Gastroesophageal sphincter (tissue), 4 donors: ENCODE results near the gene S100A9. TPM values are rescaled to one million over a fixed set of nuclear protein-coding genes. Genes with fewer than 3 reads are reported as not detected.
"Not testable (repeated sequence)": the region's sequence is repeated elsewhere in the genome, so short reads cannot be mapped to it uniquely, and the experiment has no call there.

Source experiments
- ATAC-seq: fragments of 150-250 bp; one replicate; pipeline ENCODE4 v1.9.1; 2016; ENCODE audit warnings: mild to moderate bottlenecking, moderate library complexity
- H3K27ac ChIP-seq, 4 donors: fragments of 200-600 bp; sonication (generic) in 3 of 4; 1 replicate in 3 of 4; 2 replicates in 1 of 4; pipeline ENCODE4 v1.5.1; 2016 to 2019
- H3K27me3 ChIP-seq: fragments of 200-600 bp; sonication (generic); one replicate; pipeline ENCODE4 v1.5.1; 2019
- H3K36me3 ChIP-seq, 2 donors: fragments of 200-600 bp; sonication (generic); one replicate each; pipeline ENCODE4 v1.5.1; 2019; ENCODE audit warnings: control low read depth in 1 of 2
- H3K4me1 ChIP-seq, 3 donors: fragments of 200-600 bp; sonication (generic); 1 replicate in 2 of 3; 2 replicates in 1 of 3; pipeline ENCODE4 v1.5.1; 2016 to 2019; ENCODE audit warnings: control low read depth in 2 of 3
- H3K4me3 ChIP-seq, 2 donors: fragments of 200-600 bp; sonication (generic); one replicate each; pipeline ENCODE4 v1.5.1; 2019; ENCODE audit warnings: mild to moderate bottlenecking in 1 of 2, moderate library complexity in 1 of 2
- H3K9me3 ChIP-seq, 3 donors: fragments of 200-600 bp; sonication (generic); one replicate each; pipeline ENCODE4 v1.5.1; 2017 to 2019; ENCODE audit warnings: control low read depth in 2 of 3
- CTCF ChIP-seq, 4 experiments: fragments of 200-600 bp in 2 of 4; fragments of 450-650 bp in 2 of 4; sonication (generic) in 1 of 4; IDR thresholded peaks; one replicate each; pipeline ENCODE4 v1.5.1; 2017 to 2019; ENCODE audit warnings: antibody characterized with exemption in 4 of 4, mild to moderate bottlenecking in 2 of 4, moderate library complexity in 2 of 4
- EP300 ChIP-seq: sonication (generic); formaldehyde crosslinking; IDR thresholded peaks from one replicate; pipeline ENCODE4 v1.6.1; 2017; ENCODE audit warnings: antibody characterized with exemption, mild to moderate bottlenecking
- POLR2A ChIP-seq, 2 donors: fragments of 450-650 bp; IDR thresholded peaks; one replicate each; pipeline ENCODE4 v1.6.1; 2017; ENCODE audit warnings: antibody characterized with exemption in 2 of 2, mild to moderate bottlenecking in 2 of 2, moderate library complexity in 1 of 2
- POLR2AphosphoS5 ChIP-seq: sonication (generic); formaldehyde crosslinking; IDR thresholded peaks from one replicate; pipeline ENCODE4 v1.6.1; 2017; ENCODE audit warnings: antibody characterized with exemption
- WGBS, 2 donors: methylation state at CpG; one replicate each; pipeline ENCODE4 v1.1.5; 2018; ENCODE audit warnings: low coverage in 1 of 2; 5-methylcytosine and 5-hydroxymethylcytosine counted together
- total RNA-seq, 4 donors: library from RNA; depleted of rRNA; stranded (reverse); fragments of >200 nt; gene quantifications; one replicate each; pipeline ENCODE4 v1.1.0, GENCODE V29; 2016

Gene S100A9
- total RNA-seq, 4 donors from 2014 or later, result 65.3 to 2,906 (median 485) TPM

DNA sequence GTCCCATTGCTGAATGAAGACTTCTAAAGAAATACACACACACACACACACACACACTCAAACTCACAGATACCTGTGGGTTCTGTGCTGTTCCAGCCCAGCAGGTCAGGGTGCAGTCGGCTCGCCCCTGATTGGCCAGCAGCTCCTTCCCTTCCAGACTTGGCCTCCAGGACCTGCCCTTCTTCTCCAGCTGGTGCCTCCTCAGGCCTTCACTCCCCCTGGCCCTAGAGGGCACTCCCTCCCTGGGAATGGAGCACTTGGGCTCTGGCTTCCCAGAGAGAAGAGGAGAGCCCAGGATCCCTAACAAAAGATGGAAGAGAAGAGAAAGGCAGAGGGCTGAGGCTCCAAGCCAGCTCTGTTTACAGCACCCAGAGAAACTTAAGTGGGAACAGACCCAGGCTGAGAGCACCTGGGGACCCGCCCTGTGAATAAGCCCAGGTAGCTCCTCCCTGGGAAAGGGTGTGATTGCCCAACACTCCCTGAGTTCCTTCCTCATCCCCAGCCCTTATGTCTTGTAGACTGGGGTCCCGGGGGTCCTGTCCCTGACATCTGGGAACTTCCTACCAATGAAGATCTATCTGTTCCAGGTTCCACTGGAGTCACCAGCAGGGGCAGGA, 45.0 kb upstream of the S100A9 start, which contains the start of gene PGLYRP3:
PGLYRP3 (minus strand) TSS at position 383 of the 617 bp plus-strand sequence. CDS start 2,287 bp downstream, outside the sequence.
- WGBS, 2 donors, result 67% methylated on average over 3 of the region's 4 CpGs; no CpG with 5 or more reads in 1 of the 2 donors
- no peak within 1 kb of the TSS for H3K27ac ChIP-seq
- peaks cover 0 to 10% (median 0%) of the 10 kb centered on the region in 3 donors for H3K9me3 ChIP-seq
- no peaks in the 10 kb centered on the region for H3K4me1 ChIP-seq
- no peak for TF ChIP-seq CTCF (IDR thresholded peaks at IDR 0.05)
- no peak for TF ChIP-seq POLR2AphosphoS5
- no peak for TF ChIP-seq EP300
- no peak for TF ChIP-seq POLR2A (IDR thresholded peaks at IDR 0.05)
- H3K27me3 ChIP-seq, result peaks cover under 1% of the 10 kb centered on the region
- H3K4me3 ChIP-seq, result no peak within 1 kb of the TSS
- no peaks in the 10 kb centered on the region for H3K36me3 ChIP-seq
- no peak for ATAC-seq

GRCh38 chr1:153313288-153313687, 44.4 kb upstream of the S100A9 start:
- H3K27ac ChIP-seq, result no peak overlapping the region
- TF ChIP-seq CTCF (IDR thresholded peaks at IDR 0.05), result no peak
- TF ChIP-seq EP300, result no peak
- TF ChIP-seq POLR2AphosphoS5, result no peak
- no peak for TF ChIP-seq POLR2A (IDR thresholded peaks at IDR 0.05)
- no peaks in the 10 kb centered on the region for H3K27me3 ChIP-seq
- H3K4me3 ChIP-seq, result no peak overlapping the region
- H3K36me3 ChIP-seq, result no peaks in the 10 kb centered on the region
- no peak for ATAC-seq
- WGBS, 2 donors, result 100% methylated on average over 1 of the region's 2 CpGs
- H3K4me1 ChIP-seq, result no peaks in the 10 kb centered on the region
- peaks cover 0 to 12% (median 0%) of the 10 kb centered on the region in 3 donors for H3K9me3 ChIP-seq

DNA sequence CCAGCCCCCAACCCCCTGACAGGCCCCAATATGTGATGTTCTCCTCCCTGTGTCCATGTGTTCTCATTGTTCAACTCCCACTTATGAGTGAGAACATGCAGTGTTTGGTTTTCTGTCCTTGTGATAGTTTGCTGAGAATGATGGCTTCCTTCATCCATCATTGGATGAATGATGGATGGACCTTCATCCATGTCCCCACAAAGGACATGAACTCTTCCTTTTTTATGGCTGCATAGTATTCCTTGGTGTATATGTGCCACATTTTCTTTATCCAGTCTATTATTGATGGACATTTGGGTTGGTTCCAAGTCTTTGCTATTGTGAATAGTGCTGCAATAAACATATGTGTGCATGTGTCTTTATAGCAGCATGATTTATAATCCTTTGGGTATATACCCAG, 43.3 kb upstream of the S100A9 start:
- not testable (repeated sequence) for H3K4me1 ChIP-seq, H3K4me3 ChIP-seq, H3K27ac ChIP-seq, H3K36me3 ChIP-seq, ATAC-seq, H3K27me3 ChIP-seq
- peaks cover 0 to 17% (median 0%) of the 10 kb centered on the region in 3 donors for H3K9me3 ChIP-seq

DNA sequence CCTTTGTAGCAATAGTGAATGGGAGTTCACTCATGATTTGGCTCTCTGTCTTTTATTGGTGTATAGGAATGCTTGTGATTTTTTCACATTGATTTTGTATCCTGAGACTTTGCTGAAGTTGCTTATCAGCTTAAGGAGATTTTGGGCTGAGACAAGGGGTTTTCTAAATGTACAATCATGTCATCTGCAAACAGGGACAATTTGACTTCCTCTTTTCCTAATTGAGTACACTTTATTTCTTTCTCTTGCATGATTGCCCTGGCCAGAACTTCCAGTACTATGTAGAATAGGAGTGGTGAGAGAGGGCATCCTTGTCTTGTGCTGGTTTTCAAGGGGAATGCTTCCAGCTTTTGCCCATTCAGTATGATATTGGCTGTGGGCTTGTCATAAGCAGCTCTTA, 41.6 kb upstream of the S100A9 start:
- H3K4me1 ChIP-seq, ATAC-seq, H3K27ac ChIP-seq, H3K4me3 ChIP-seq, H3K36me3 ChIP-seq: not testable (repeated sequence)
- Histone ChIP-seq H3K9me3 (peaks cover 0 to 33% (median 0%) of the 10 kb centered on the region in 3 donors), H3K27me3 (peaks cover 15% of the 10 kb centered on the region)

GRCh38 chr1:153318145-153318544, 39.5 kb upstream of the S100A9 start:
- not testable (repeated sequence) for H3K4me1 ChIP-seq, H3K4me3 ChIP-seq, H3K36me3 ChIP-seq, H3K27ac ChIP-seq, ATAC-seq
- Histone ChIP-seq H3K27me3 (peaks cover 16% of the 10 kb centered on the region), H3K9me3 (peaks cover 0 to 53% (median 0%) of the 10 kb centered on the region in 3 donors)
- WGBS, 2 donors, result 75 to 82% methylated on average over 7 of the region's 7 CpGs

GRCh38 chr1:153322568-153322967, 35.1 kb upstream of the S100A9 start:
- H3K4me1 ChIP-seq, result no peaks in the 10 kb centered on the region
- no peaks in the 10 kb centered on the region for H3K36me3 ChIP-seq
- WGBS, 2 donors, result 0 to 27% methylated on average over 1 of the region's 1 CpG
- no peak overlapping the region for H3K4me3 ChIP-seq
- H3K27ac ChIP-seq, result no peak overlapping the region
- no peak for TF ChIP-seq EP300
- TF ChIP-seq POLR2AphosphoS5, result no peak
- no peak for TF ChIP-seq CTCF (IDR thresholded peaks at IDR 0.05)
- no peak for TF ChIP-seq POLR2A (IDR thresholded peaks at IDR 0.05)
- no peak for ATAC-seq
- peaks cover 0 to 66% (median 0%) of the 10 kb centered on the region in 3 donors for H3K9me3 ChIP-seq
- peaks cover 16% of the 10 kb centered on the region for H3K27me3 ChIP-seq
